ENCODE results near the gene PTPRCAP. TPM values are rescaled to one million over a fixed set of nuclear protein-coding genes. Genes with fewer than 3 reads are reported as not detected.

PTPRCAP gene
- total and polyA plus RNA-seq, 9 of the 15 experiments (the other 6 are each of a cell fraction or from before 2014, with no cell fraction given), result 0.22 to 2.0 (median 1.1) TPM; not detected in 4

DNA sequence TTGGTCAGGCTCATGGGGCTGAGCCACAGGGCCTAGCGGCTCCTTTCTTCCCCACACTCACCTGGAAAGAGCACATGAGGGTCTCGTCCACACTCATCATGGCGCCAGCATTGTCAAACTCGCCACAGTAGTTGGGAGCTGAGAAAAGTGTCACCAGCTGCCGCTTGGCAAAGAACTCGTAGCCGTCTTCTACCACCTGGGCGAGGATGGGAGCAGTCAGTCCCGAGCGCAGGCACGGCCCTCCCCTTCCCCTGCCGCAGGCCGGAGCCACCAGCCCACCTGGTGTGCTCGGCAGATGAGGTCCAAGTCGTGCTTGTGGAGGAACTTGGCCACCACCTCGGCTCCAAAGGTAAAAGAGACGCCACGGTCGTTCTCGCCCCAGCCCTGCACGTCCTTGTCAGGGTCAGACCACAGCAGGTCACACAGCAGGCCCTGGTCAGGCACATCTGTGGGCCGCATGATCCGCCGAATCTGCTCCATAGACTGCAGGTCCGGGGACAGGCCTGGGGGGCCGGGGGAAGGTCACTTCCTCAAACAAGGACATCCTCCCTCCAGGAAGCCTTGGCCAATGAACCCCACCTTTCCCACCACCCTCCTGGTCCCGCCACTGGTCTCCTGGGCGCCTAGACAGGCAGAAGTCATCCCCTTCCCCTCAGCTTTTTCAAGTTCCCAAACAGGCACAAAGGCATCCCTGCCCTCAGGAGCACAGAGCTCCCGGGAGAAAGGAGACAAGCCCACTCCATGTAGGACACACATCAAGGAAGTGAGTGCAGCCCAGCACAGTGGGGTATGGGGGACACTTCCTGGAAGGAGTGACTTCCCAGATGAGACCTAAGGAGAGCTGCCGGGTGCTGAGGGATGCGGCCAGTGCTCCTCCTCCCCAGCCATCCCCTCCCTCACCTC, 38.6 kb downstream of the PTPRCAP start (continued):
- TF ChIP-seq HMG20A (CRISPR knock-in tag; conservative IDR thresholded peaks at IDR 0.05) (no peak), PURB (CRISPR knock-in tag; IDR thresholded peaks at IDR 0.05; ENCODE audit: low read depth) (no peak), CXXC5 (CRISPR knock-in tag; IDR thresholded peaks at IDR 0.05) (no peak), RBM22 (IDR thresholded peaks at IDR 0.05; ENCODE audit: low read depth, low read length, poor library complexity, severe bottlenecking) (peak; percentile 75), SRSF7 (optimal IDR thresholded peaks at IDR 0.05; ENCODE audit: low read depth, low read length) (no peak), NR2F6 (CRISPR knock-in tag; IDR thresholded peaks at IDR 0.05) (no peak), POLR2AphosphoS5 (IDR thresholded peaks at IDR 0.05; ENCODE audit: control insufficient read depth, insufficient read depth, low read depth, low read length) (peak; percentile 5; the same call in 1 of the 2 replicates), MYBL2 (IDR thresholded peaks at IDR 0.05; ENCODE audit: low read depth) (no peak), MYBL2 (CRISPR knock-in tag; IDR thresholded peaks at IDR 0.05; ENCODE audit: borderline replicate concordance) (no peak), RBFOX2 (IDR thresholded peaks at IDR 0.05; ENCODE audit: low read depth, low read length) (peak; percentile 61), PML (IDR thresholded peaks at IDR 0.05; ENCODE audit: low read length) (no peak), POLR2A (conservative IDR thresholded peaks at IDR 0.05) (peak; percentile 38; the same call in 1 of the 2 replicates), TCF3 (CRISPR knock-in tag; IDR thresholded peaks at IDR 0.05) (no peak), POLR2AphosphoS2 (IDR thresholded peaks at IDR 0.05; ENCODE audit: low read length) (no peak), SAFB (IDR thresholded peaks at IDR 0.05; ENCODE audit: borderline replicate concordance, low read depth, low read length) (no peak)
- TF ChIP-seq, protein P1, sequence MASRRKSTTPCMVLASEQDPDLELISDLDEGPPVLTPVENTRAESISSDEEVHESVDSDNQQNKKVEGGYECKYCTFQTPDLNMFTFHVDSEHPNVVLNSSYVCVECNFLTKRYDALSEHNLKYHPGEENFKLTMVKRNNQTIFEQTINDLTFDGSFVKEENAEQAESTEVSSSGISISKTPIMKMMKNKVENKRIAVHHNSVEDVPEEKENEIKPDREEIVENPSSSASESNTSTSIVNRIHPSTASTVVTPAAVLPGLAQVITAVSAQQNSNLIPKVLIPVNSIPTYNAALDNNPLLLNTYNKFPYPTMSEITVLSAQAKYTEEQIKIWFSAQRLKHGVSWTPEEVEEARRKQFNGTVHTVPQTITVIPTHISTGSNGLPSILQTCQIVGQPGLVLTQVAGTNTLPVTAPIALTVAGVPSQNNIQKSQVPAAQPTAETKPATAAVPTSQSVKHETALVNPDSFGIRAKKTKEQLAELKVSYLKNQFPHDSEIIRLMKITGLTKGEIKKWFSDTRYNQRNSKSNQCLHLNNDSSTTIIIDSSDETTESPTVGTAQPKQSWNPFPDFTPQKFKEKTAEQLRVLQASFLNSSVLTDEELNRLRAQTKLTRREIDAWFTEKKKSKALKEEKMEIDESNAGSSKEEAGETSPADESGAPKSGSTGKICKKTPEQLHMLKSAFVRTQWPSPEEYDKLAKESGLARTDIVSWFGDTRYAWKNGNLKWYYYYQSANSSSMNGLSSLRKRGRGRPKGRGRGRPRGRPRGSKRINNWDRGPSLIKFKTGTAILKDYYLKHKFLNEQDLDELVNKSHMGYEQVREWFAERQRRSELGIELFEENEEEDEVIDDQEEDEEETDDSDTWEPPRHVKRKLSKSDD (conservative IDR thresholded peaks at IDR 0.05; ENCODE audit: low read length), result no peak
- TF ChIP-seq, protein P2, sequence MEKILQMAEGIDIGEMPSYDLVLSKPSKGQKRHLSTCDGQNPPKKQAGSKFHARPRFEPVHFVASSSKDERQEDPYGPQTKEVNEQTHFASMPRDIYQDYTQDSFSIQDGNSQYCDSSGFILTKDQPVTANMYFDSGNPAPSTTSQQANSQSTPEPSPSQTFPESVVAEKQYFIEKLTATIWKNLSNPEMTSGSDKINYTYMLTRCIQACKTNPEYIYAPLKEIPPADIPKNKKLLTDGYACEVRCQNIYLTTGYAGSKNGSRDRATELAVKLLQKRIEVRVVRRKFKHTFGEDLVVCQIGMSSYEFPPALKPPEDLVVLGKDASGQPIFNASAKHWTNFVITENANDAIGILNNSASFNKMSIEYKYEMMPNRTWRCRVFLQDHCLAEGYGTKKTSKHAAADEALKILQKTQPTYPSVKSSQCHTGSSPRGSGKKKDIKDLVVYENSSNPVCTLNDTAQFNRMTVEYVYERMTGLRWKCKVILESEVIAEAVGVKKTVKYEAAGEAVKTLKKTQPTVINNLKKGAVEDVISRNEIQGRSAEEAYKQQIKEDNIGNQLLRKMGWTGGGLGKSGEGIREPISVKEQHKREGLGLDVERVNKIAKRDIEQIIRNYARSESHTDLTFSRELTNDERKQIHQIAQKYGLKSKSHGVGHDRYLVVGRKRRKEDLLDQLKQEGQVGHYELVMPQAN (IDR thresholded peaks at IDR 0.05; ENCODE audit: borderline replicate concordance), result no peak
- TF ChIP-seq, protein P3, sequence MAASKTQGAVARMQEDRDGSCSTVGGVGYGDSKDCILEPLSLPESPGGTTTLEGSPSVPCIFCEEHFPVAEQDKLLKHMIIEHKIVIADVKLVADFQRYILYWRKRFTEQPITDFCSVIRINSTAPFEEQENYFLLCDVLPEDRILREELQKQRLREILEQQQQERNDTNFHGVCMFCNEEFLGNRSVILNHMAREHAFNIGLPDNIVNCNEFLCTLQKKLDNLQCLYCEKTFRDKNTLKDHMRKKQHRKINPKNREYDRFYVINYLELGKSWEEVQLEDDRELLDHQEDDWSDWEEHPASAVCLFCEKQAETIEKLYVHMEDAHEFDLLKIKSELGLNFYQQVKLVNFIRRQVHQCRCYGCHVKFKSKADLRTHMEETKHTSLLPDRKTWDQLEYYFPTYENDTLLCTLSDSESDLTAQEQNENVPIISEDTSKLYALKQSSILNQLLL (CRISPR knock-in tag; IDR thresholded peaks at IDR 0.05; ENCODE audit: borderline replicate concordance), result no peak
